NCI-H1417 treated with DMSO at 0.1 percent for 48 hours (cell line): ENCODE measurements around the gene FOXA3.

Source experiments
- DNase-seq: peaks from one replicate; lab custom pipeline; 2025; lab: John Stamatoyannopoulos, UW

FOXA3 gene

DNA sequence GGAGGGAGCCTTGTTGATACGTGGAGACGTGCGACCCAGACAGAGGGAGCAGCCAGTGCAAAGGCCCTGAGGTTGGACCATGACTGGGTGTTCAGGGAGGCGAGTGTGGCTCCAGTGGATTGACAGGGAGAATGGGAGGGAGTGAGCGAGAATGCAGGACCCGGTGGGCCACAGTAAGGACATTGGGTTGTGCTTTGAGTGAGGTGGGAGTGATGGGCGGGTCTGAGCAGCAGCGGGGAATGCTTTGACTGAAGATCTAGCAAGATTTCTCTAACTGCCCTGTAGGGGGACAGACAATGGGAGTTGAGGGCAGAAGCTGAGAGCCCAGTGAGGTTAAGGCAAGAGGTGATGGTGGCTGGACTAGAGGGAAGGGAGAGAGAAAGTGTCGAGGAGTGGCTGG, 58.2 kb downstream of the FOXA3 start:
- no peak for DNase-seq
